Brain pericyte (primary cell): ENCODE results near the gene VPS16.

ENCODE experiments used
- DNase-seq: peaks from one replicate; pipeline ENCODE4 v3.0.0-alpha.2; 2012; ENCODE audit warnings: low read depth, low spot score

VPS16 gene

GRCh38 chr20:2899243-2899642 is 58.7 kb downstream of the VPS16 start:
- DNase-seq: no peak

- no peak for DNase-seq
These were observed 60.5 kb downstream of the VPS16 start for GRCh38 chr20:2900845-2901592.

GRCh38 chr20:2902291-2902690 is 61.7 kb downstream of the VPS16 start:
- DNase-seq: no peak

- no peak for DNase-seq
These were observed 62.3 kb downstream of the VPS16 start for GRCh38 chr20:2902818-2903217.

GRCh38 chr20:2903686-2904085 is 63.1 kb downstream of the VPS16 start:
- no peak for DNase-seq

GRCh38 chr20:2907519-2907918 is 67.0 kb downstream of the VPS16 start:
- no peak for DNase-seq

GRCh38 chr20:2909953-2910352 is 69.4 kb downstream of the VPS16 start:
- no peak for DNase-seq

GRCh38 chr20:2911200-2911599 is 70.7 kb downstream of the VPS16 start:
- no peak for DNase-seq

GRCh38 chr20:2914160-2914559 is 73.6 kb downstream of the VPS16 start:
- DNase-seq: no peak
